Osteoblast (primary cell): ENCODE results near the gene KLF5. TPM values are rescaled to one million over a fixed set of nuclear protein-coding genes. Genes with fewer than 3 reads are reported as not detected.

Experiments
- DNase-seq: peaks from one replicate; pipeline ENCODE4 v3.0.0; 2011; ENCODE audit warnings: low spot score, mixed read lengths; ENCODE audit not compliant: insufficient read length; ENCODE audit errors: missing footprints
- H2AFZ ChIP-seq: 2 replicates; pipeline ENCODE4 v1.6.0; 2011; ENCODE audit warnings: mild to moderate bottlenecking, low read length
- H3K27ac ChIP-seq: 2 replicates; pipeline ENCODE4 v1.5.1; 2011; ENCODE audit warnings: mild to moderate bottlenecking, low read depth, low read length, moderate library complexity
- H3K27me3 ChIP-seq: 2 replicates; pipeline ENCODE4 v1.6.0; 2012; ENCODE audit warnings: mild to moderate bottlenecking, control low read depth, inconsistent platforms, low read length, moderate library complexity; ENCODE audit not compliant: insufficient read depth
- H3K36me3 ChIP-seq: 2 replicates; pipeline ENCODE4 v1.5.1; 2011; ENCODE audit warnings: mild to moderate bottlenecking, low read length, control low read depth, moderate library complexity; ENCODE audit not compliant: insufficient read depth
- H3K4me1 ChIP-seq: 2 replicates; pipeline ENCODE4 v1.5.1; 2011; ENCODE audit warnings: mild to moderate bottlenecking, low read length, control low read depth, moderate library complexity; ENCODE audit not compliant: insufficient read depth
- H3K4me2 ChIP-seq: 2 replicates; pipeline ENCODE4 v1.6.0; 2011; ENCODE audit warnings: mild to moderate bottlenecking, low read length; ENCODE audit not compliant: insufficient read depth
- H3K4me3 ChIP-seq: fragments of 200-600 bp; sonication (generic); 3 replicates; pipeline ENCODE4 v1.5.1; 2012; ENCODE audit warnings: mild to moderate bottlenecking, low read length, inconsistent platforms; ENCODE audit not compliant: insufficient read depth
- H3K79me2 ChIP-seq: 2 replicates; pipeline ENCODE4 v1.6.0; 2012; ENCODE audit warnings: mild to moderate bottlenecking, low read length, control low read depth, inconsistent platforms; ENCODE audit not compliant: insufficient read depth
- H3K9me3 ChIP-seq: 2 replicates; pipeline ENCODE4 v1.5.1; 2011; ENCODE audit warnings: low read depth, low read length, control low read depth
- H4K20me1 ChIP-seq: 2 replicates; pipeline ENCODE4 v1.6.0; 2012; ENCODE audit warnings: mild to moderate bottlenecking, low read length, control low read depth; ENCODE audit not compliant: insufficient read depth
- total RNA-seq: library from RNA; depleted of rRNA; stranded (reverse); fragments of >200 nt; gene quantifications from 2 replicates; pipeline ENCODE4 v1.2.3, GENCODE V29; 2012
- TF ChIP-seq, protein P1 (sequence below): IDR thresholded peaks from 2 replicates; pipeline ENCODE4 v1.5.1; 2011; ENCODE audit warnings: mild to moderate bottlenecking, low read depth, low read length, moderate library complexity; ENCODE audit errors: extremely low read depth

KLF5 gene
- 4.0 and 5.9 TPM in 2 replicates for total RNA-seq

GRCh38 chr13:73058736-73059459 is at the start of gene KLF5:
Gene KLF5 (plus strand): TSS chr13:73059005. CDS start chr13:73059328, 323 bp downstream.
- Histone ChIP-seq H3K27me3 (peaks cover 9% of the 10 kb centered on the region), H3K4me3 (peak within 1 kb of the TSS; percentile 80), H4K20me1 (no peaks in the 10 kb centered on the region), H3K9me3 (no peaks in the 10 kb centered on the region), H3K79me2 (no peaks in the 10 kb centered on the region), H3K4me2 (peak within 1 kb of the TSS; percentile 98), H3K36me3 (peaks cover 1% of the 10 kb centered on the region), H3K27ac (peak within 1 kb of the TSS; percentile 86), H3K4me1 (peaks cover 21% of the 10 kb centered on the region), H2AFZ (peak within 1 kb of the TSS; percentile 92)
- TF ChIP-seq, protein P1, sequence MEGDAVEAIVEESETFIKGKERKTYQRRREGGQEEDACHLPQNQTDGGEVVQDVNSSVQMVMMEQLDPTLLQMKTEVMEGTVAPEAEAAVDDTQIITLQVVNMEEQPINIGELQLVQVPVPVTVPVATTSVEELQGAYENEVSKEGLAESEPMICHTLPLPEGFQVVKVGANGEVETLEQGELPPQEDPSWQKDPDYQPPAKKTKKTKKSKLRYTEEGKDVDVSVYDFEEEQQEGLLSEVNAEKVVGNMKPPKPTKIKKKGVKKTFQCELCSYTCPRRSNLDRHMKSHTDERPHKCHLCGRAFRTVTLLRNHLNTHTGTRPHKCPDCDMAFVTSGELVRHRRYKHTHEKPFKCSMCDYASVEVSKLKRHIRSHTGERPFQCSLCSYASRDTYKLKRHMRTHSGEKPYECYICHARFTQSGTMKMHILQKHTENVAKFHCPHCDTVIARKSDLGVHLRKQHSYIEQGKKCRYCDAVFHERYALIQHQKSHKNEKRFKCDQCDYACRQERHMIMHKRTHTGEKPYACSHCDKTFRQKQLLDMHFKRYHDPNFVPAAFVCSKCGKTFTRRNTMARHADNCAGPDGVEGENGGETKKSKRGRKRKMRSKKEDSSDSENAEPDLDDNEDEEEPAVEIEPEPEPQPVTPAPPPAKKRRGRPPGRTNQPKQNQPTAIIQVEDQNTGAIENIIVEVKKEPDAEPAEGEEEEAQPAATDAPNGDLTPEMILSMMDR: no peak
- peak; percentile 99 for DNase-seq

GRCh38 chr13:73011751-73012150 is 47.1 kb upstream of the KLF5 start:
- H3K9me3 ChIP-seq: no peaks in the 10 kb centered on the region
- no peaks in the 10 kb centered on the region for H3K4me1 ChIP-seq
- H3K4me2 ChIP-seq: no peak overlapping the region
- TF ChIP-seq, protein P1: no peak
- no peaks in the 10 kb centered on the region for H3K79me2 ChIP-seq
- H2AFZ ChIP-seq: no peak overlapping the region
- no peak overlapping the region for H3K27ac ChIP-seq
- H3K36me3 ChIP-seq: no peaks in the 10 kb centered on the region
- no peaks in the 10 kb centered on the region for H3K27me3 ChIP-seq
- H3K4me3 ChIP-seq: no peak overlapping the region
- DNase-seq: no peak
- H4K20me1 ChIP-seq: no peaks in the 10 kb centered on the region

GRCh38 chr13:73015805-73016204 is 43.0 kb upstream of the KLF5 start:
- Histone ChIP-seq H3K4me3 (no peak overlapping the region), H3K27ac (no peak overlapping the region), H3K4me1 (peaks cover 7% of the 10 kb centered on the region), H3K9me3 (no peaks in the 10 kb centered on the region), H4K20me1 (no peaks in the 10 kb centered on the region), H3K4me2 (no peak overlapping the region), H3K36me3 (no peaks in the 10 kb centered on the region), H3K79me2 (no peaks in the 10 kb centered on the region), H2AFZ (no peak overlapping the region), H3K27me3 (no peaks in the 10 kb centered on the region)
- TF ChIP-seq, protein P1: no peak
- DNase-seq: no peak

- no peaks in the 10 kb centered on the region for H3K36me3 ChIP-seq
- H3K9me3 ChIP-seq: no peaks in the 10 kb centered on the region
- H3K4me3 ChIP-seq: no peak overlapping the region
- H3K79me2 ChIP-seq: no peaks in the 10 kb centered on the region
- no peak overlapping the region for H2AFZ ChIP-seq
- no peak overlapping the region for H3K4me2 ChIP-seq
- no peaks in the 10 kb centered on the region for H4K20me1 ChIP-seq
- DNase-seq: peak; percentile 73
- H3K27me3 ChIP-seq: no peaks in the 10 kb centered on the region
- H3K4me1 ChIP-seq: peaks cover 7% of the 10 kb centered on the region
- TF ChIP-seq, protein P1: no peak
- H3K27ac ChIP-seq: no peak overlapping the region
These were observed 40.5 kb upstream of the KLF5 start for GRCh38 chr13:73018336-73018735.
